Upper lobe of left lung (tissue), 6 donors: ENCODE data around the gene PPP1R15B. TPM values are rescaled to one million over a fixed set of nuclear protein-coding genes. Genes with fewer than 3 reads are reported as not detected.

ENCODE experiments used
- ATAC-seq, 2 donors: fragments of 200-7000 bp; cut with Tn5 transposase; one replicate each; pipeline ENCODE4 v1.9.1; 2022; ENCODE audit warnings: mild to moderate bottlenecking in 2 of 2, moderate library complexity in 2 of 2; ENCODE audit not compliant: low FRiP score in 2 of 2
- DNase-seq, 2 donors: peaks; one replicate each; pipeline ENCODE4 v3.0.0-alpha.2; 2019 to 2020
- H3K27ac ChIP-seq, 4 donors: fragments of 200-600 bp; sonication (generic); one replicate each; pipeline ENCODE4 v1.5.1; 2016 to 2019
- H3K27me3 ChIP-seq, 4 donors: fragments of 200-600 bp; sonication (generic); one replicate each; pipeline ENCODE4 v1.5.1; 2017 to 2019
- H3K36me3 ChIP-seq, 4 donors: fragments of 200-600 bp; sonication (generic); one replicate each; pipeline ENCODE4 v1.5.1; 2016 to 2019
- H3K4me1 ChIP-seq, 4 donors: fragments of 200-600 bp; sonication (generic); one replicate each; pipeline ENCODE4 v1.5.1; 2018 to 2019
- H3K4me3 ChIP-seq, 4 donors: fragments of 200-600 bp; sonication (generic); one replicate each; pipeline ENCODE4 v1.5.1; 2017 to 2019; ENCODE audit warnings: mild to moderate bottlenecking in 2 of 4, moderate library complexity in 1 of 4
- H3K9me3 ChIP-seq, 4 donors: fragments of 200-600 bp; sonication (generic); one replicate each; pipeline ENCODE4 v1.5.1; 2018 to 2019
- CTCF ChIP-seq, 6 experiments: fragments of 450-650 bp in 4 of 6; fragments of 200-600 bp in 2 of 6; sonication (generic) in 2 of 6; IDR thresholded peaks; one replicate each; pipeline ENCODE4 v1.5.1; 2016 to 2019; ENCODE audit warnings: antibody characterized with exemption in 6 of 6
- EP300 ChIP-seq, 4 donors: sonication (generic); formaldehyde crosslinking; IDR thresholded peaks; one replicate each; pipeline ENCODE4 v1.5.1; 2017; ENCODE audit warnings: antibody characterized with exemption in 4 of 4, control low read depth in 2 of 4
- POLR2A ChIP-seq, 4 donors: fragments of 450-650 bp; IDR thresholded peaks; one replicate each; pipeline ENCODE4 v1.5.1; 2016 to 2017; ENCODE audit warnings: antibody characterized with exemption in 4 of 4, mild to moderate bottlenecking in 2 of 4
- POLR2AphosphoS5 ChIP-seq, 2 donors: sonication (generic); formaldehyde crosslinking; IDR thresholded peaks; one replicate each; pipeline ENCODE4 v1.5.1; 2017; ENCODE audit warnings: antibody characterized with exemption in 2 of 2
- WGBS, 2 donors: methylation state at CpG; one replicate each; pipeline ENCODE4 v1.1.5; 2017 to 2018; 5-methylcytosine and 5-hydroxymethylcytosine counted together
- total RNA-seq, 6 donors: library from RNA; depleted of rRNA in 4 of 6; stranded (reverse); fragments of >200 nt in 4 of 6; gene quantifications; one replicate each; pipeline versions ENCODE4 v1.1.0 to v1.2.1, GENCODE V29; 2016 to 2021
- donor health status: DM: no; HTN: no; CAD: no; lungs with moderate emphysema.
- donor health status: DM: no; HTN: yes; CAD: no; lungs with severe emphysema.

Gene PPP1R15B
- total RNA-seq, 6 donors from 2014 or later: 30.4 to 67.8 (median 44.2) TPM

- peak overlapping the region in 3 of 4 donors; percentile 78 to 97 (median 91) for H3K27ac ChIP-seq
- DNase-seq: no peak
- H3K4me1 ChIP-seq: peaks cover 20 to 28% (median 25%) of the 10 kb centered on the region in 4 donors
- peaks cover 0 to 6% (median 0%) of the 10 kb centered on the region in 4 donors for H3K36me3 ChIP-seq
- H3K9me3 ChIP-seq: no peaks in the 10 kb centered on the region
- no peak for ATAC-seq
- no peak overlapping the region for H3K4me3 ChIP-seq
- WGBS, 2 donors: 100% methylated on average over 1 of the region's 1 CpG
- H3K27me3 ChIP-seq: no peaks in the 10 kb centered on the region
- no peak for TF ChIP-seq POLR2AphosphoS5 (IDR thresholded peaks at IDR 0.05)
- no peak for TF ChIP-seq CTCF (IDR thresholded peaks at IDR 0.05)
- no peak for TF ChIP-seq EP300 (IDR thresholded peaks at IDR 0.05)
- no peak for TF ChIP-seq POLR2A (IDR thresholded peaks at IDR 0.05)
Measured at GRCh38 chr1:204413170-204413535, 1.5 kb upstream of the PPP1R15B start.

- H3K36me3 ChIP-seq: peaks cover 0 to 15% (median under 1%) of the 10 kb centered on the region in 4 donors
- H3K27ac ChIP-seq: peak overlapping the region; percentile 97 to 100 (median 99)
- peak; percentile 65 to 67 for ATAC-seq
- DNase-seq: peak in 1 of 2 donors; percentile 43
- 0 to 1% methylated on average over 23 to 37 of the region's 38 CpGs for WGBS, 2 donors
- H3K9me3 ChIP-seq: no peaks in the 10 kb centered on the region
- peak overlapping the region; percentile 69 to 87 (median 73) for H3K4me3 ChIP-seq
- H3K4me1 ChIP-seq: peaks cover 11 to 32% (median 17%) of the 10 kb centered on the region in 4 donors
- no peak for TF ChIP-seq POLR2AphosphoS5 (IDR thresholded peaks at IDR 0.05)
- no peak for TF ChIP-seq EP300 (IDR thresholded peaks at IDR 0.05)
- no peak for TF ChIP-seq POLR2A (IDR thresholded peaks at IDR 0.05)
- no peak for TF ChIP-seq CTCF (IDR thresholded peaks at IDR 0.05)
- H3K27me3 ChIP-seq: no peaks in the 10 kb centered on the region
Measured at GRCh38 chr1:204410688-204411450, 748 bp downstream of the PPP1R15B start.

- no peaks in the 10 kb centered on the region for H3K27me3 ChIP-seq
- no peak for DNase-seq
- H3K27ac ChIP-seq: peak overlapping the region; percentile 97 to 100 (median 99)
- no peak for ATAC-seq
- H3K4me3 ChIP-seq: peak overlapping the region; percentile 69 to 87 (median 73)
- H3K4me1 ChIP-seq: peaks cover 18 to 40% (median 23%) of the 10 kb centered on the region in 4 donors
- 0% methylated on average over 3 to 10 of the region's 10 CpGs for WGBS, 2 donors
- no peaks in the 10 kb centered on the region for H3K9me3 ChIP-seq
- TF ChIP-seq CTCF (IDR thresholded peaks at IDR 0.05) (no peak), EP300 (IDR thresholded peaks at IDR 0.05) (no peak), POLR2A (IDR thresholded peaks at IDR 0.05) (no peak), POLR2AphosphoS5 (IDR thresholded peaks at IDR 0.05) (no peak)
- H3K36me3 ChIP-seq: peaks cover 0 to 23% (median 5%) of the 10 kb centered on the region in 4 donors
Measured at GRCh38 chr1:204409836-204410687, 1.6 kb downstream of the PPP1R15B start.

- peaks cover 23 to 49% (median 26%) of the 10 kb centered on the region in 4 donors for H3K4me1 ChIP-seq
- no peak for ATAC-seq
- no peaks in the 10 kb centered on the region for H3K27me3 ChIP-seq
- no peak for DNase-seq
- 0% methylated on average over 3 of the region's 3 CpGs for WGBS, 2 donors
- H3K27ac ChIP-seq: peak overlapping the region; percentile 97 to 100 (median 99)
- no peaks in the 10 kb centered on the region for H3K9me3 ChIP-seq
- H3K36me3 ChIP-seq: peaks cover 6 to 32% (median 13%) of the 10 kb centered on the region in 4 donors
- peak overlapping the region; percentile 69 to 87 (median 73) for H3K4me3 ChIP-seq
- no peak for TF ChIP-seq POLR2AphosphoS5 (IDR thresholded peaks at IDR 0.05)
- no peak for TF ChIP-seq EP300 (IDR thresholded peaks at IDR 0.05)
- no peak for TF ChIP-seq CTCF (IDR thresholded peaks at IDR 0.05)
- TF ChIP-seq POLR2A (IDR thresholded peaks at IDR 0.05): no peak
Measured at GRCh38 chr1:204409123-204409522, 2.5 kb downstream of the PPP1R15B start.
